GM10847 (cell line): Measurements from ENCODE around the gene SLC6A11.

Experiments
- POLR2A ChIP-seq: IDR thresholded peaks from 2 replicates; pipeline ENCODE4 v1.6.1; 2011; ENCODE audit not compliant: insufficient read length; ENCODE audit errors: extremely low read depth

The SLC6A11 gene

DNA sequence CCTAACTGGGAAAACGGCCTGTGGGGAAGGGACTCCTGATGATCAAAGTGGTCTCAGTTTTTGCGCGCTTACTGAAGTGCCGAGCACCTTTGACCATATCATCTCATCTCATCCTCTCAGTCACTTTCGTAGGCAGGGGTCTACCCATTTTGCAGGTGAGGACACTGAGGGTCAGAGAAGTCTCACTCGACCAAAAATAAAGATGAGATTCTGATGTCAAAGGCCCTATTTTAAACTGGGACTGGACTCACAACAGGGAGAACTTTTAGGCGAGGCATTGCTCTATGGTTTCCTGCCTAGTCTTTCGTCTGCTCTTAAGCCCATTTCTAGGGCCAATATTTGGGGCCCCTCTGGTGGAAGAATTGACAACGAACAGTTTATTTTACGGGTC, 830 bp downstream of the SLC6A11 start:
- TF ChIP-seq POLR2A: no peak

DNA sequence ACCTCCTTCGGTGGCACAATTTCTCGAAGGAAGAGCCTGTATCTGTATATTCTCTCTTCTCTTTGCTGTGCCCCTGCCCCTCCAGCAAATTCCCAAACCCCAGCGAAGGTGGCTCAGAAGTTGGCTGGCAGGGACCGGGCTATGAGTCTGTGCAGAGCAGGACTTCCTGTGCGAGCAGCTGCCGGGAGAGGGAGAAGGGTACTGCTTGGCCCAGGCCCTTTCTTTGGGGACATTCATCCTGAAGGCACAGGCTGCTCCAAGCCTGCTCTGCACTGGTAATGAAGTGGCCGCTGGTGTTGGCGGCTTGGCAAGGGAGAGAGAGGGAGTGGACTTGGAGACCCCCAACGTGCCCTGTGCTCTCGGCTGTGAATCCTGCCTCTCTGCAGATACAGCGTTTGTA, 1.5 kb downstream of the SLC6A11 start:
- TF ChIP-seq POLR2A: no peak

DNA sequence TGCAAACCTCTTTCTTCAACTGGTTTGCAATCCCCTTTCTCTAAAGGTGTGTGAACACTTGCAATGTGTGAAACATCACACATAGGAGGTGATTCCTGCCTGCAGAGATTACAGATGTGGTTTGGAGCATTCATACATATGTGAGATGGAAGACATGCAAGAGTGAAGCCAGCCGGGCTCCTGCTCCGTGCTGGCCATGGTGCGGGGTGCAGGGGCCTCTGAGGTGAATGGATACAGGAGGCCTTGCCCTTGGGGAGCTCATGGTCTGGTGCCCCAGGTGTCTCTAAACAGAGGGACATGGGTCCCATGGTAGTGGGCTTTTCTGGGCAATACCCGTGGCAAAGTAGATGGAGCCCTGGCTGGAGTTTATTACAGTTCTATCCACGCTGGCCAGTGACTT, 6.0 kb downstream of the SLC6A11 start:
- TF ChIP-seq POLR2A: no peak

DNA sequence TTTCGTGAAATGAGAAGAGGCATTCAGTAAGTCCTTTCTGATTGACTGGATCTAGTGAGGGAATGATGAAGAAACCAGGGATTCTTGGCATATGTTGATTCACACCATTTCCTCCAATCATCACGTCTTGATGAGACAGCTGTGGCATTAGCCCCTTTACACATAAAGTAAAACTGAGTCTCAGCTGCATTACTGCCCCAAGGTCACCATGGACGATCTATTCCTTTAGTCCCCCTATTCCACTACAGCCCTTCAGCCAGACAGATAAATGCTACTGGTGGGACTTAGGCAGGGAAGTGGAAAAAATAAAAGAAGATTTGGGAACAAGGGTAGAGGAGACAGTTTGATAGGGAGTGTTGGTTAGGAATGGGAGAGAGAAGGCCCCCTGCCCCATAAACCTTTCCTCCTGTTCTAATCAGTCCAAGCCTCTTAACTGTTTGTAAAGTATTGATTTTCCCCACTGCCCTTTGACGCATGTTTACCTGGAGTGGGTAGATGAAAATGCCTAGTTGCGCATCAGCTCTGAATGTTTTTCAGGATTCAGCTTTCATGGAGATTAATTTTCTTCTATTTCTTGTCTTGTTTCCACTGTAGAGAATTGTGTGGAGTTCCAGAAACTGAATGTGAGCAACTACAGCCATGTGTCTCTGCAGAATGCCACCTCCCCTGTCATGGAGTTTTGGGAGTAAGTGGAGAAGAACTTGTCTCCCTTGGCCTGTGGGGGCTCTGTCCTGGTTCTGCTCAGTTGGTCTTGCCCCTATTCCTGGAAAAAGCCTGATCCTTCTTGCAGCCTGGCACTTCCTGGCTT, 6.9 kb downstream of the SLC6A11 start:
- TF ChIP-seq POLR2A: no peak

DNA sequence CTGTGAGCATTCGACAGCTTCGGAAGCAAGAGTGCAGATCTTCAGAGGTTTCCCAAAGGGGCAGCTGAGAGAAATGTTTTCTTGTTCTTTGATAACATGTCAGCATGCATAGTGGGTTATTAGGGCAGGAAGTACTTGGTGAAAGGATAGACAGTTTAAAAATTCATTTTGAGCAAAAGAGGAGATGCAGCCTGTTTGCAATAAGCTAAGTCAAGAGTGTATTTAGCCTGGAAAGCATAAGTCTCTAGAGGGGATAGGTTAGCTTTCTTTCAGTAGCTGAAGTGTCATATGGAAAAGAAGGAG, 7.4 kb downstream of the SLC6A11 start:
- TF ChIP-seq POLR2A: no peak

DNA sequence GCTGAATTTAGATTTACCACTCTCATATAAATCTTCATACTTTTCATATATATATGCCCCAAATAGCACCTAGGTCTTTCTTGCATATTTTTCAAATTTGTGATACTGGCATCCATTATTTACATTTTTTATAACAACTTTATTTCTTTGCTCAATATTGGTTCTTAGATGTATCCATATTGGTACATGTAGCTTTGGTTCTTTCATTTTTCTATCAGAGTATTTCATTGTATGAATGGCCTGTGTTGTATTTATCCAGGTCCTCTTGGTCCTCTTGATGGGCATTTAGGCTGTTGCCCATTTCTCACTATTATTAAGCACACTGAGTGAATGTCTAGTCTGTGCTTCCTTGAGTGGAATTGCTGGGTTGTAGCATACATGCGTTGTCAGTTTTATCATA, 8.4 kb downstream of the SLC6A11 start:
- TF ChIP-seq POLR2A: no peak

DNA sequence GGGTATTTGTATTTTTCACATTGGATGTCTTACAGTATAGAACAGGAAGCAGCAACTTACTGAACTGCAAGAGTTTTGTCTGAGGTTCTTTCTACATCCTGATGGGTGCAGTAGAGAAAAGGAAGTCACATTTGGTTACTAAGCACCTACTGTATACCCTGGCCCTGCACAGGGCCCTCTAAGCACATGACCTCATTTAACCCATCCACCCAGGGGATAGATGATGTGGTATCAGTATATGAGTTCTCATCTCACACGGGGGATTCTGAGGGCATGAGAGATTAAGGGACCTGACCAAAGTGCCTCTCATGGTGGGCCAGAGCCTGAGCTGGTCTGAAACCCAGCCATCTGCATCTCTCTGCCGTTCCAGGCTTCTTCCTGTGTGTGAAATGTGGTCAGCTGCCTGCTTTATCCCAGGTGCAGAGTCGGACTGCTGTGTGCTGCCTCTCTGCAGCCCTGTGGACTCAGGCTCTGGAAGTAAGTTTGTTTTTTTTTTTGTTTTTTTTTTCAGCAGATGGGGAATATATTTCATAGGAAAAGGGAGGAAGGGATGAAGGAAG, 17.9 kb downstream of the SLC6A11 start:
- TF ChIP-seq POLR2A: no peak

DNA sequence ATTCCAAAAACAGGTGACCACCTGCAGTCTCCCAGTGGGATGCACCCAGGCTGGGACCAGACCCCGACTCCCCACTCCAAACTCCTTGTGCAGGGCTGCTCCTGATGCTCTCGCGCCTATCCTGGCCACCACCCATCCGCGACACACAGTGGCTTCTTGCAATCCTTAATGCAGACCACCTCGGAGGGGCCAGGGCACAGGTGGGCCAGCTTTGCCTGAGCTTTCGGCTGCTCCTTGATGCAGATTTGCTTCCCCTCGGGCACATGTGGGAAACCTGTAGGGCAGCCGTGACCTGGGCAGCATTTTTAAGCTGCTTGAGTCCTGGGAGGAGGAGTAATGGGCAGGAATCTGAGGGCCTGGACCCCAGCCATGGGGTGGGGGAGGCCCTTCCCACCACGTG, 18.9 kb downstream of the SLC6A11 start:
- no peak for TF ChIP-seq POLR2A

DNA sequence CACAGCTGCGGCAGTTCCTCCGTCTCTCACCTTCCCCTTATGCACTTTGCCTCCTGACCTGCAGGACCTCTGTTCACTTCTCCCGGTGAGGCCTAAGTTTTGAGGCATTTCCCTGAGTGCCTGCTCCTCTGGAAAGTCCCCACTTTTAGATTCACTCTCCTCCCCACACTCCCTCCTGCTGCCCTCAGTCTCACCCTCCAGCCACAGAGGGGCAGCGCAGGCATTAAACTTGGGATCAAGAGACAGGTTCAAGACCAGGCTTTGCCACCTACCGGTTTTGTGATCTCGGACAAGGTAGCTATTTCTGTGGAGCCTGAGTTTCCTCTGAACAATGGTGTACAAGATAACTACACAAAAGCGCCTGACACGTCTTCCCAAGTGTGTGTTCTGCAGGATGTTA, 19.4 kb downstream of the SLC6A11 start:
- no peak for TF ChIP-seq POLR2A

DNA sequence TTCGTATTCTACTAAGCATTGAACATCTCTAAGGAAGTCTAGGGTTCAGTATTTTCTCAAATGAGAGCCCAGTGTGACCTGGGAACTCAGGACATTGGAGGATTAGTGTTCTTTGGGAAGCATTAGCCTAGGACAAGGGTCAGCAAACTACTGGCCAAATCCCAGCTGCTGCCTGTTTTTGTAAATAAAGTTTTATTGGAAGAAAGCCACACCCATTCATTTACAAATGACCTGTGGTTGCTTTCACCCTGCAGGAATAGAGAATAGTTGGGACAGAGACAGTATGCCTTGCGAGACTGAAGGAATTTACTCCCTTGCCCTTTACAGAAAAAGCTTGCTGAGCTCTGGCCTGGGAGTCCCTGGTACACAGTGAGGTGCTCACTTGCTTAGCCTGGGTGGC, 20.6 kb downstream of the SLC6A11 start:
- no peak for TF ChIP-seq POLR2A

DNA sequence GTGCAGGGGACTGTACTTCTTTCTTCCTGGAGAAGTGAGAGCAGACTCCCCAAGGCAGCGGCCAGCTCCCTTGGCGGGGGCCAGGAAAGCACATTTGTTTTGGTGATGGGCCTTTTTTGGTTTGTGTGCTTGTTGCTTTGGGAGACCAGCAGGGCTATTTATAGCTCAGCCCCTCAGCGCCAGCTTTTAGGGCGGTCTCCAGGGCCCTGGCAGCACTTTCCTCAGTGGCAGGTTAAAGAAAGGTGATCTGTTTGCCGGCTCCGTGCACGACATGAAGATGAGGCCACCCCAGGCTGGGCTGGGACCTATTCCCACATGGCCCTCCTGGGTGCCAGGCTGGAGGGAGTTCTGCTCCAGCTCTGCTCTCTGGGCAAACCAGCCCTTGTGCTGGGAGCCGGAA, 21.8 kb downstream of the SLC6A11 start:
- no peak for TF ChIP-seq POLR2A

DNA sequence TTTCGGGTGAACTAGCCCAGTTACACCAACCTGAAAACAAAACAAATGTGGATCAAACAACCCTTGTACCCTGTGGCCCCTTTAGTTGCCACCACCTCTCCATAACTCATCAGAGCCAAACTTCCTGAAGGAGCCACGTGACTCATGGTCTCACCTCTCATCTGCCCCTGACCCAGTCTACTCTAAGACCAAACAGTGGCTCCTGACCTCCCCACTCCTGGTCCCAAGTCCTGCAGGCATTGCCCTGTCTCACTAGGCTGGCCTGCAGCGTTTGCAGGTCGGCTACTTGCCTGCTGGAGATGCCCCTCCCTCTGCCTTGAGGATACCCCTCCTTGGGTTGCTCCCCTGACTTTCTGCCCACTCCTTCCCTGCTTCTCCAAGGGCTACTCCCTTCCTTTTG, 23.1 kb downstream of the SLC6A11 start:
- no peak for TF ChIP-seq POLR2A

DNA sequence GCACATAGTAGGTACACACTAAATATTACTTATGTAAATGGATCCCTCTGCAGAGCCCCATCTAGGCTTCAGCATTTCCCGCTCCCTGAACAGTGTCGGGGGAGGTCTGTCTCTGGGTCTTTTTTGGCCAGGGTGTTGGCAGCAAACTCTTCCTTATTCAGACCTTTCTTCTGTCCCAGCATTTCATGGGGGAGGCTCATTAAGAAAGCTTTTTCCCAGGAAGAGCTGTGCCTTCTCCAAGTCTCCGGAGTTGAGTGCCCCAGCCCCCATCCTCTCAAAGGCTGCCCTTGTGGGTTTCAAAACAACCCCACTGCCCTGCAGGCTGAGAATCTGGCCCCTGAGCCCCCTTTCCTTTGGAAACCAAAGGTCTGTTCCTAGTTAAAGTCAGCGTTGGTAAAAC, 25.1 kb downstream of the SLC6A11 start:
- TF ChIP-seq POLR2A: no peak

DNA sequence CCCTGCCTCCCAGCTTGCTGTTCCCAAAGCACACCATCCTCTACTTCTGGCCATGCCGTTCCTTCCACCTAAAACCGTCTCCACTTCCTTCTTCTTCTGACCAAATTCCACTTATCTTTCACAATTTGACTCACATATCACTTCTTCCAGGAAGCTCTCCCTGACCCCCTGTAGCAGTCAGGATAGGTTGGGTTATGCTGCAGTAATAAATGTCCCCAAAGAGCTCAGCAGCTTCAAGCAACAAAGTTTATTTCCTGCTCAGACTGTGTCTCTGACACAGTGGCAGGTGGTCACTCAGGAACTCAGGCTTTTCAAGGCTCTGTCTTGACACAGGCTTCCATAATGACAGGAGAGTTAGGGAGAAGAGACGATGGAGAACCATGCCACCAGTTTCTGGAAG, 27.4 kb downstream of the SLC6A11 start:
- no peak for TF ChIP-seq POLR2A

DNA sequence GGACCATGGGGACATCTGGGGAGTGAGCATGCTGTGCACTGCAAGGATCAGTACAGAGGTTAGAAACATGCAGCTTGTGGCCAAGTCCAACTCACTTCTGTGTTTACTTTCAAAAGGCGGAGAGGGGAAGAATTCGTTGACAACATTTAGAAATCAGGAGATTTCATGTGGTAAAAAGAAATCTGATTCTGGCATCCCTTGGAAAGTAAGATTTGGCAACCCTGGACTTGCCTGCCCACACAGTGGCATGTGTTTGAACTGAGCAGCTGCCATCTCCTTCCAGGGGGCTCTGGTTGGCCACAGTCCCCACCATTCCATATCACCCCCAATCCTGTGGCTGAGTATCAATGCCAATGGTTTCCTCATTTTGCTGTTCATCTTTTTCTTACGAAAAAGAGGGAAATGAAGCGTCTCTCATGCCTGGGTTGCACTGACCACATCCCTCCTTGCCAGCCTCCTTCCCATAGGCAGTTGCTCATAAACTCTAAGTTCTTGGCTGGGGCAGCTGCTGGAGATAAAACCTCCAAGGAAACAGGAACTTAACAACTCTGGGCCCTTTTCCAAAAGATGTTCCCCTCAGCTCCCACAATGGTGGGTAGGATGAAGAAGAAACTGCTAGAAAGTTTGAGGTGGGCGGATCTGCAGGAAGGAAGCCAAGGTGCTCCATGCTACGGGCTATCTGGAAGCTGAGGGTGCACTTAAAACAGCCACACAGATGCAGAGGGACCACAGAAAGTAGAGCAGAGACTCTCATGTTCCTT, 29.2 kb downstream of the SLC6A11 start:
- TF ChIP-seq POLR2A: no peak

DNA sequence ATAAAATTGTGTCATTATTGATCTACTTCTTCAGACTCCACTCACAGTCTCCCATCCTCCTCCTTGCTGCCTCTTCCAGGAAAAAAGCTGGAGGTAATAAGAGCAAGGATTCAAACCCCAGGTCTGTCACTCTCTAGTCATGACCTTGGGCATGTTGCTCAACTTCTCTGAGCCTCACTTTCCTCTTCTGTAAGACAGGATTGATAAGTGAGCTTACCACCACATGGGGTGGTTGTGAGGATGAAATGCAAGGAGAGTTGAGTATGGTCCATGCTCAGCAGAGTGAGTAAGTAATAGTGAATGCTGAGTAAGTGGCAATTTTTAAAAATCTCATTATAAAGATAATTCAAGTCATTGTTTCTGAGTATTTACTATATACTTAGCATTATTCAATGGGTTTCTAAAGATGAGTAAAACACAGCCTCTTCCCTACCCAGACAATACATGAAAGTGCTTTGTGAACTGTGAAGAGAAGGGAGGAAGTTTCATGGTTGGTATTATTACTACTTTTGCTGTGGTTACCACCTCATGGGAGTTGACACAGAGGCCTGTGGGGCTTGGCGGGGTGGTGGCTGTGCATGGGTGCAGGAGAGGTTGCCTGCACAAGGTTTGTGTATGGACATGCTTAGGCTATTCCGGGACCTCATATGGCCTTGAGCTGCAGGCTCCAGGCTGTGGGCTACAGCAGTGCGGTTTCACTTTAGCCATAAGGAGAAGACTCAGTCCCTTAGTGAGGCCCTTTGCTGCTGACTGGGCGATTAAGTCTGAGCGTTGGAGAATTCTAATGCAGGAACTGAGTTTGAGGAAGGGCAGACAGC, 30.0 kb downstream of the SLC6A11 start:
- no peak for TF ChIP-seq POLR2A
